IMR-90 (cell line): ENCODE results near the gene TBC1D9. TPM values are rescaled to one million over a fixed set of nuclear protein-coding genes. Genes with fewer than 3 reads are reported as not detected.

Source experiments
- ATAC-seq: fragments of 200-7000 bp; cut with Tn5 transposase; 2 replicates; pipeline ENCODE4 v1.9.1; 2020; ENCODE audit warnings: low read depth, mild to moderate bottlenecking, moderate library complexity
- BruUV-seq: library from RNA; stranded (reverse); fragments of 400-500 nt; replicated peaks from 2 replicates; lab custom pipeline; 2021; lab: Mats Ljungman, UMichigan
- CTCF ChIA-PET: fragments of 300-600 bp; formaldehyde crosslinking; extraction: SDS; loops from one replicate; lab custom pipeline; 2021; ENCODE audit warnings: antibody characterized with exemption; lab: Yijun Ruan, JAX
- POLR2A ChIA-PET: fragments of 300-600 bp; sonication (Branson Sonifier 250); formaldehyde crosslinking; loops from one replicate; lab custom pipeline; 2022; ENCODE audit warnings: antibody characterized with exemption; ENCODE audit not compliant: unreplicated experiment; lab: Charles Lee
- DNase-seq: peaks from one replicate; pipeline ENCODE4 v3.0.0; 2013
- H2AFZ ChIP-seq: replicated peaks from 2 replicates; pipeline ENCODE3; 2013; ENCODE audit warnings: low read length, mild to moderate bottlenecking; ENCODE audit not compliant: poor library complexity
- H2AK5ac ChIP-seq: 2 replicates; pipeline ENCODE4 v1.6.1; 2013; ENCODE audit warnings: low read depth, low read length, inconsistent platforms
- H2AK9ac ChIP-seq: replicated peaks from 2 replicates; pipeline ENCODE3; 2013; ENCODE audit warnings: mild to moderate bottlenecking, low read depth, low read length, moderate library complexity; ENCODE audit not compliant: poor library complexity
- H2BK120ac ChIP-seq: 2 replicates; pipeline ENCODE4 v1.6.1; 2013; ENCODE audit warnings: low read depth, low read length, inconsistent platforms
- H2BK15ac ChIP-seq: 3 replicates; pipeline ENCODE4 v1.6.1; 2013; ENCODE audit warnings: low read depth, low read length, inconsistent platforms
- H2BK20ac ChIP-seq: 2 replicates; pipeline ENCODE4 v1.6.1; 2013; ENCODE audit warnings: low read depth, mild to moderate bottlenecking, inconsistent platforms, low read length, moderate library complexity
- H2BK5ac ChIP-seq: 2 replicates; pipeline ENCODE4 v1.6.1; 2013; ENCODE audit warnings: mild to moderate bottlenecking, low read depth, low read length, inconsistent platforms; ENCODE audit not compliant: poor library complexity, severe bottlenecking
- H3K14ac ChIP-seq: replicated peaks from 2 replicates; pipeline ENCODE4 v1.6.1; 2013; ENCODE audit warnings: low read depth, low read length, inconsistent platforms
- H3K18ac ChIP-seq: 2 replicates; pipeline ENCODE4 v1.6.1; 2013; ENCODE audit warnings: low read depth, low read length, control low read depth
- H3K23ac ChIP-seq: 2 replicates; pipeline ENCODE4 v1.6.1; 2013; ENCODE audit warnings: low read depth, low read length, inconsistent platforms
- H3K27ac ChIP-seq: 2 replicates; pipeline ENCODE4 v1.5.1; 2013; ENCODE audit warnings: mild to moderate bottlenecking, control low read depth, low read length; ENCODE audit not compliant: insufficient read depth
- H3K27me3 ChIP-seq: 2 replicates; pipeline ENCODE4 v1.6.1; 2013; ENCODE audit warnings: low read length; ENCODE audit not compliant: control insufficient read depth, insufficient read depth
- H3K36me3 ChIP-seq: 2 replicates; pipeline ENCODE4 v1.6.1; 2013; ENCODE audit warnings: low read length, mixed read lengths; ENCODE audit not compliant: control insufficient read depth, insufficient read depth
- H3K4ac ChIP-seq: 2 replicates; pipeline ENCODE4 v1.6.1; 2013; ENCODE audit warnings: low read depth, low read length, inconsistent platforms
- H3K4me1 ChIP-seq: 2 replicates; pipeline ENCODE4 v1.6.1; 2013; ENCODE audit warnings: low read length, mixed read lengths; ENCODE audit not compliant: control insufficient read depth, insufficient read depth
- H3K4me2 ChIP-seq: 2 replicates; pipeline ENCODE4 v1.6.1; 2013; ENCODE audit warnings: low read depth, mild to moderate bottlenecking, control low read depth, low read length, moderate library complexity
- H3K4me3 ChIP-seq: 2 replicates; pipeline ENCODE4 v1.5.1; 2013; ENCODE audit warnings: low read depth, mild to moderate bottlenecking, control low read depth, low read length, moderate library complexity; ENCODE audit not compliant: insufficient read depth
- H3K56ac ChIP-seq: 2 replicates; pipeline ENCODE4 v1.6.1; 2013; ENCODE audit warnings: low read length, inconsistent platforms; ENCODE audit not compliant: insufficient read depth; ENCODE audit errors: extremely low read depth
- H3K79me1 ChIP-seq, 2 experiments: 2 replicates each; pipeline ENCODE4 v1.6.1; 2013; ENCODE audit warnings: low read length in 2 of 2, inconsistent platforms in 1 of 2, low read depth in 1 of 2
- H3K9ac ChIP-seq: 2 replicates; pipeline ENCODE4 v1.6.1; 2013; ENCODE audit warnings: low read depth, low read length, control low read depth
- H3K9me1 ChIP-seq: 2 replicates; pipeline ENCODE4 v1.6.1; 2013; ENCODE audit warnings: low read length, inconsistent platforms; ENCODE audit not compliant: insufficient read depth
- H3K9me3 ChIP-seq: 2 replicates; pipeline ENCODE4 v1.6.1; 2013; ENCODE audit warnings: low read length; ENCODE audit not compliant: control insufficient read depth, insufficient read depth
- H4K20me1 ChIP-seq: 2 replicates; pipeline ENCODE4 v1.6.1; 2013; ENCODE audit warnings: low read length, inconsistent platforms; ENCODE audit not compliant: insufficient read depth
- H4K5ac ChIP-seq: 2 replicates; pipeline ENCODE4 v1.6.1; 2013; ENCODE audit warnings: mild to moderate bottlenecking, low read depth, low read length, control low read depth
- H4K8ac ChIP-seq, 2 experiments: 2 replicates each; pipeline ENCODE4 v1.6.1; 2013; ENCODE audit warnings: low read depth in 2 of 2, low read length in 2 of 2, control low read depth in 1 of 2, inconsistent platforms in 1 of 2
- H4K91ac ChIP-seq: 2 replicates; pipeline ENCODE4 v1.6.1; 2013; ENCODE audit warnings: low read depth, low read length, inconsistent platforms; ENCODE audit not compliant: insufficient read depth
- USF2 ChIP-seq: fragments of 150-350 bp; IDR thresholded peaks from 2 replicates; pipeline ENCODE4 v1.6.1; 2017; ENCODE audit warnings: mild to moderate bottlenecking, antibody characterized with exemption, low read length, low read depth
- WGBS, 2 experiments: methylation state at CpG; one replicate each; pipeline versions ENCODE4 v1.1.5 to v1.1.7; 2013; ENCODE audit warnings: missing lambda C conversion rate in 2 of 2; ENCODE audit not compliant: insufficient read length in 1 of 2; ENCODE audit errors: extremely low coverage in 2 of 2; 5-methylcytosine and 5-hydroxymethylcytosine counted together
- dilution Hi-C: fragments of 300-500 bp; cut with HindIII; formaldehyde crosslinking; loops from one replicate; pipeline ENCODE4 v1.14.3; 2018; ENCODE audit warnings: low sequenced_read_pairs; ENCODE audit not compliant: unreplicated experiment
- in situ Hi-C: fragments of 300-500 bp; cut with MboI; formaldehyde crosslinking; loops from 3 replicates; pipeline ENCODE4 v1.14.3; 2019; ENCODE audit warnings: low sequenced_read_pairs, inconsistent platforms, mixed read lengths
- intact Hi-C: fragments of 100-400 bp; cut with micrococcal nuclease; formaldehyde crosslinking; loops from 2 replicates; pipeline ENCODE4 v1.10.0; 2022
- polyA plus RNA-seq, 3 experiments: library from polyadenylated mRNA; depleted of rRNA; stranded (reverse); fragments of >200 nt; gene quantifications; 2 replicates each; pipeline ENCODE4 v1.2.3, GENCODE V29; 2012; ENCODE audit warnings: low replicate concordance in 1 of 3
- total RNA-seq: library from RNA; depleted of rRNA; stranded (reverse); fragments of >200 nt; gene quantifications from 2 replicates; pipeline ENCODE4 v1.2.3, GENCODE V29; 2012
- TF ChIP-seq, protein P1 (sequence below): conservative IDR thresholded peaks from 2 replicates; pipeline ENCODE4 v1.5.1; 2012; ENCODE audit warnings: mild to moderate bottlenecking, low read depth, low read length, improper control_type of control experiment

Gene TBC1D9
- total and polyA plus RNA-seq, 2 of the 4 experiments (the other 2 are of a cell fraction) = 11.7 to 15.2 TPM

GRCh38 chr4:140743194-140743931, 12.8 kb downstream of the TBC1D9 start:
- H3K79me1 ChIP-seq = peaks cover 25 to 59% of the 10 kb centered on the region in 2 experiments
- no TSS peak for BruUV-seq
- H2BK5ac ChIP-seq = no peak overlapping the region
- H2BK120ac ChIP-seq = peak overlapping the region; percentile 51
- TF ChIP-seq, protein P1, sequence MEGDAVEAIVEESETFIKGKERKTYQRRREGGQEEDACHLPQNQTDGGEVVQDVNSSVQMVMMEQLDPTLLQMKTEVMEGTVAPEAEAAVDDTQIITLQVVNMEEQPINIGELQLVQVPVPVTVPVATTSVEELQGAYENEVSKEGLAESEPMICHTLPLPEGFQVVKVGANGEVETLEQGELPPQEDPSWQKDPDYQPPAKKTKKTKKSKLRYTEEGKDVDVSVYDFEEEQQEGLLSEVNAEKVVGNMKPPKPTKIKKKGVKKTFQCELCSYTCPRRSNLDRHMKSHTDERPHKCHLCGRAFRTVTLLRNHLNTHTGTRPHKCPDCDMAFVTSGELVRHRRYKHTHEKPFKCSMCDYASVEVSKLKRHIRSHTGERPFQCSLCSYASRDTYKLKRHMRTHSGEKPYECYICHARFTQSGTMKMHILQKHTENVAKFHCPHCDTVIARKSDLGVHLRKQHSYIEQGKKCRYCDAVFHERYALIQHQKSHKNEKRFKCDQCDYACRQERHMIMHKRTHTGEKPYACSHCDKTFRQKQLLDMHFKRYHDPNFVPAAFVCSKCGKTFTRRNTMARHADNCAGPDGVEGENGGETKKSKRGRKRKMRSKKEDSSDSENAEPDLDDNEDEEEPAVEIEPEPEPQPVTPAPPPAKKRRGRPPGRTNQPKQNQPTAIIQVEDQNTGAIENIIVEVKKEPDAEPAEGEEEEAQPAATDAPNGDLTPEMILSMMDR = 0 out of 2 replicates have a peak, but pooled peaks have one; percentile 17
- TF ChIP-seq USF2 = no peak
- H3K56ac ChIP-seq = peak overlapping the region; percentile 18; the same call in 1 of the 2 replicates
- peak overlapping the region; percentile 84 for H3K14ac ChIP-seq
- no peaks in the 10 kb centered on the region for H3K27me3 ChIP-seq
- in situ Hi-C loops = no loop called here
- no peak overlapping the region for H3K4me3 ChIP-seq
- CTCF ChIA-PET = interaction anchor here (0.7 kb wide), 1 partner anchor 78 kb away, joined by 4 read pairs; no protein-coding TSS in a partner anchor
- H3K4ac ChIP-seq = peak overlapping the region; percentile 62; the same call in 1 of the 2 replicates
- no peaks in the 10 kb centered on the region for H3K36me3 ChIP-seq
- H2AK9ac ChIP-seq = peak overlapping the region; percentile 1
- POLR2A ChIA-PET = no interaction called here
- H3K4me1 ChIP-seq = peaks cover 8% of the 10 kb centered on the region
- H2BK20ac ChIP-seq = peak overlapping the region; percentile 71; the same call in 1 of the 2 replicates
- H3K9me1 ChIP-seq = peaks cover 17% of the 10 kb centered on the region
- peak overlapping the region; percentile 69; the same call in 2 of the 3 replicates for H2BK15ac ChIP-seq
- H3K4me2 ChIP-seq = peak overlapping the region; percentile 9; the same call in 1 of the 2 replicates
- DNase-seq (peak; percentile 57), ATAC-seq (peak; percentile 49)
- H4K8ac ChIP-seq = 0 out of 4 replicates have a peak overlapping the region, but pooled peaks of 1 of the 2 experiments have one; percentile 11
- peaks cover 10% of the 10 kb centered on the region; the same call in 1 of the 2 replicates for H4K20me1 ChIP-seq
- no CpG with 5 or more reads among the region's 4 CpGs for WGBS, 2 experiments
- no peak overlapping the region for H3K18ac ChIP-seq
- intact Hi-C loops = no loop called here
- H3K9ac ChIP-seq = no peak overlapping the region
- H3K27ac ChIP-seq = no peak overlapping the region; the same call in 1 of the 2 replicates
- peak overlapping the region; percentile 62 for H3K23ac ChIP-seq
- H4K91ac ChIP-seq = 0 out of 2 replicates have a peak overlapping the region, but pooled peaks have one; percentile 2
- H2AFZ ChIP-seq = peak overlapping the region; percentile 73
- H4K5ac ChIP-seq = no peak overlapping the region
- no peaks in the 10 kb centered on the region for H3K9me3 ChIP-seq
- dilution Hi-C loops = no loop called here
- peak overlapping the region; percentile 79; the same call in 1 of the 2 replicates for H2AK5ac ChIP-seq
